Adipocyte (in vitro differentiated cells): Measurements from ENCODE around the gene SCAF1.

ENCODE experiments used
- DNase-seq: peaks from one replicate; pipeline ENCODE4 v3.0.0-alpha.2; 2015; ENCODE audit warnings: low read depth
- H3K27me3 ChIP-seq: replicated peaks from 2 replicates; pipeline ENCODE4 v1.7.0; 2013; ENCODE audit warnings: mild to moderate bottlenecking, low read length, moderate library complexity; ENCODE audit not compliant: control insufficient read depth, insufficient read depth
- H3K36me3 ChIP-seq: 2 replicates; pipeline ENCODE4 v1.7.0; 2013; ENCODE audit warnings: low read length, mild to moderate bottlenecking, moderate library complexity; ENCODE audit not compliant: control insufficient read depth, insufficient read depth, severe bottlenecking
- H3K4me1 ChIP-seq: 2 replicates; pipeline ENCODE4 v1.7.0; 2013; ENCODE audit warnings: mild to moderate bottlenecking, low read length, moderate library complexity; ENCODE audit not compliant: control insufficient read depth, insufficient read depth
- H3K4me3 ChIP-seq: 2 replicates; pipeline ENCODE4 v1.7.0; 2013; ENCODE audit warnings: mild to moderate bottlenecking, low read length, moderate library complexity
- H3K9ac ChIP-seq: 2 replicates; pipeline ENCODE4 v1.7.0; 2013; ENCODE audit warnings: mild to moderate bottlenecking, low read length, moderate library complexity
- H3K9me3 ChIP-seq: 2 replicates; pipeline ENCODE4 v1.7.0; 2013; ENCODE audit warnings: mild to moderate bottlenecking, low read length, moderate library complexity; ENCODE audit not compliant: control insufficient read depth

Gene SCAF1

GRCh38 chr19:49653466-49653806 is 11.4 kb downstream of the SCAF1 start:
- no peaks in the 10 kb centered on the region for H3K9me3 ChIP-seq
- no peak overlapping the region for H3K4me3 ChIP-seq
- no peaks in the 10 kb centered on the region for H3K27me3 ChIP-seq
- H3K4me1 ChIP-seq = no peaks in the 10 kb centered on the region
- no peak for DNase-seq
- no peak overlapping the region for H3K9ac ChIP-seq
- H3K36me3 ChIP-seq = peaks cover 78% of the 10 kb centered on the region

- Histone ChIP-seq H3K4me3 (no peak overlapping the region), H3K9me3 (no peaks in the 10 kb centered on the region), H3K27me3 (no peaks in the 10 kb centered on the region), H3K4me1 (no peaks in the 10 kb centered on the region), H3K36me3 (peaks cover 84% of the 10 kb centered on the region), H3K9ac (no peak overlapping the region)
- no peak for DNase-seq
Measured at GRCh38 chr19:49654581-49654980, 12.6 kb downstream of the SCAF1 start.

- no peak for DNase-seq
- Histone ChIP-seq H3K27me3 (no peaks in the 10 kb centered on the region), H3K4me3 (no peak overlapping the region), H3K4me1 (no peaks in the 10 kb centered on the region), H3K9me3 (no peaks in the 10 kb centered on the region), H3K9ac (no peak overlapping the region), H3K36me3 (peaks cover 84% of the 10 kb centered on the region)
Measured at GRCh38 chr19:49655570-49656455, 13.8 kb downstream of the SCAF1 start.

- Histone ChIP-seq H3K4me3 (no peak overlapping the region), H3K36me3 (peaks cover 83% of the 10 kb centered on the region), H3K9ac (no peak overlapping the region), H3K27me3 (no peaks in the 10 kb centered on the region), H3K4me1 (no peaks in the 10 kb centered on the region), H3K9me3 (no peaks in the 10 kb centered on the region)
- no peak for DNase-seq
Measured at GRCh38 chr19:49656456-49657109, 14.6 kb downstream of the SCAF1 start.

GRCh38 chr19:49657493-49658138 is 15.6 kb downstream of the SCAF1 start:
- DNase-seq = no peak
- Histone ChIP-seq H3K4me3 (no peak overlapping the region), H3K9me3 (no peaks in the 10 kb centered on the region), H3K9ac (no peak overlapping the region), H3K4me1 (no peaks in the 10 kb centered on the region), H3K36me3 (peaks cover 89% of the 10 kb centered on the region), H3K27me3 (no peaks in the 10 kb centered on the region)

GRCh38 chr19:49658139-49658517 is 16.1 kb downstream of the SCAF1 start:
- Histone ChIP-seq H3K9me3 (no peaks in the 10 kb centered on the region), H3K36me3 (peaks cover 88% of the 10 kb centered on the region), H3K9ac (no peak overlapping the region), H3K4me3 (no peak overlapping the region), H3K4me1 (no peaks in the 10 kb centered on the region), H3K27me3 (no peaks in the 10 kb centered on the region)
- no peak for DNase-seq

GRCh38 chr19:49658566-49659442 is 16.8 kb downstream of the SCAF1 start:
- Histone ChIP-seq H3K4me1 (peaks cover 2% of the 10 kb centered on the region), H3K36me3 (peaks cover 84% of the 10 kb centered on the region), H3K27me3 (no peaks in the 10 kb centered on the region), H3K9me3 (no peaks in the 10 kb centered on the region), H3K4me3 (no peak overlapping the region), H3K9ac (no peak overlapping the region)
- DNase-seq = no peak

- no peak for DNase-seq
- H3K4me1 ChIP-seq = peaks cover 11% of the 10 kb centered on the region
- H3K9me3 ChIP-seq = no peaks in the 10 kb centered on the region
- H3K27me3 ChIP-seq = no peaks in the 10 kb centered on the region
- H3K9ac ChIP-seq = no peak overlapping the region
- peaks cover 67% of the 10 kb centered on the region for H3K36me3 ChIP-seq
- H3K4me3 ChIP-seq = no peak overlapping the region
Measured at GRCh38 chr19:49660338-49660961, 18.4 kb downstream of the SCAF1 start.

- H3K9me3 ChIP-seq = no peaks in the 10 kb centered on the region
- no peaks in the 10 kb centered on the region for H3K27me3 ChIP-seq
- H3K36me3 ChIP-seq = peaks cover 52% of the 10 kb centered on the region
- DNase-seq = no peak
- H3K4me3 ChIP-seq = no peak overlapping the region
- H3K4me1 ChIP-seq = peaks cover 17% of the 10 kb centered on the region
- no peak overlapping the region for H3K9ac ChIP-seq
Measured at GRCh38 chr19:49662011-49662410, 20.0 kb downstream of the SCAF1 start.

GRCh38 chr19:49663224-49663623 is 21.2 kb downstream of the SCAF1 start:
- Histone ChIP-seq H3K27me3 (no peaks in the 10 kb centered on the region), H3K4me1 (peaks cover 17% of the 10 kb centered on the region), H3K9me3 (no peaks in the 10 kb centered on the region), H3K4me3 (no peak overlapping the region), H3K9ac (no peak overlapping the region), H3K36me3 (peaks cover 42% of the 10 kb centered on the region)
- no peak for DNase-seq
